MM.1S (cell line): ENCODE results near the gene KRT12.

Experiments
- DNase-seq: peaks from one replicate; pipeline ENCODE4 v3.0.0-alpha.2; 2015
- H2AFZ ChIP-seq: fragments of 300-600 bp; sonication (generic); 2 replicates; pipeline ENCODE4 v1.6.0; 2016; ENCODE audit warnings: antibody characterized with exemption, low read length
- H3F3A ChIP-seq: fragments of 300-600 bp; sonication (generic); 2 replicates; pipeline ENCODE4 v1.6.1; 2016; ENCODE audit warnings: mild to moderate bottlenecking, antibody characterized with exemption, low read length, moderate library complexity, mixed read lengths; ENCODE audit not compliant: insufficient read depth
- H3K27ac ChIP-seq: fragments of 300-600 bp; sonication (generic); 2 replicates; pipeline ENCODE4 v1.5.1; 2016; ENCODE audit warnings: mild to moderate bottlenecking, low read length
- H3K27me3 ChIP-seq: fragments of 300-600 bp; sonication (generic); replicated peaks from 2 replicates; pipeline ENCODE4 v1.6.0; 2016; ENCODE audit warnings: low read length; ENCODE audit not compliant: insufficient read depth
- H3K36me3 ChIP-seq: fragments of 300-600 bp; sonication (generic); replicated peaks from 2 replicates; pipeline ENCODE4 v1.6.1; 2016; ENCODE audit warnings: mild to moderate bottlenecking, low read length, mixed read lengths; ENCODE audit not compliant: insufficient read depth
- H3K4me1 ChIP-seq: fragments of 300-600 bp; sonication (generic); 2 replicates; pipeline ENCODE4 v1.6.1; 2016; ENCODE audit warnings: low read length, mixed read lengths
- H3K4me2 ChIP-seq: fragments of 300-600 bp; sonication (generic); 2 replicates; pipeline ENCODE4 v1.6.0; 2016; ENCODE audit warnings: low read depth, low read length
- H3K4me3 ChIP-seq: fragments of 300-600 bp; sonication (generic); 2 replicates; pipeline ENCODE4 v1.5.1; 2016; ENCODE audit warnings: low read length, mixed read lengths
- H3K79me2 ChIP-seq: fragments of 300-600 bp; sonication (generic); 2 replicates; pipeline ENCODE4 v1.6.1; 2016; ENCODE audit warnings: mixed run types, low read length, mixed read lengths
- H3K9ac ChIP-seq: fragments of 300-600 bp; sonication (generic); 2 replicates; pipeline ENCODE4 v1.6.1; 2016; ENCODE audit warnings: low read length, mixed read lengths
- H3K9me2 ChIP-seq: fragments of 300-600 bp; sonication (generic); replicated peaks from 2 replicates; pipeline ENCODE4 v1.6.1; 2016; ENCODE audit warnings: mild to moderate bottlenecking, low read length, mixed read lengths; ENCODE audit not compliant: insufficient read depth
- H3K9me3 ChIP-seq: fragments of 300-600 bp; sonication (generic); replicated peaks from 2 replicates; pipeline ENCODE4 v1.6.1; 2016; ENCODE audit warnings: mild to moderate bottlenecking, low read length, mixed read lengths; ENCODE audit not compliant: insufficient read depth
- H4K20me1 ChIP-seq: fragments of 300-600 bp; sonication (generic); 2 replicates; pipeline ENCODE4 v1.6.1; 2016; ENCODE audit warnings: mild to moderate bottlenecking, low read length, moderate library complexity, mixed read lengths; ENCODE audit not compliant: insufficient read depth
- EZH2 ChIP-seq: fragments of 300-600 bp; sonication (generic); optimal IDR thresholded peaks from 2 replicates; pipeline ENCODE3; 2017; ENCODE audit warnings: low read depth, mild to moderate bottlenecking, antibody characterized with exemption, low read length, mixed read lengths
- EZH2phosphoT487 ChIP-seq: fragments of 300-600 bp; sonication (generic); IDR thresholded peaks from 2 replicates; pipeline ENCODE4 v1.6.1; 2018; ENCODE audit warnings: antibody characterized with exemption, low read length
- TF ChIP-seq, protein P1 (sequence below): fragments of 300-600 bp; sonication (generic); IDR thresholded peaks from 2 replicates; pipeline ENCODE4 v1.5.1; 2016; ENCODE audit warnings: antibody characterized with exemption, low read length, mixed read lengths

The KRT12 gene

DNA sequence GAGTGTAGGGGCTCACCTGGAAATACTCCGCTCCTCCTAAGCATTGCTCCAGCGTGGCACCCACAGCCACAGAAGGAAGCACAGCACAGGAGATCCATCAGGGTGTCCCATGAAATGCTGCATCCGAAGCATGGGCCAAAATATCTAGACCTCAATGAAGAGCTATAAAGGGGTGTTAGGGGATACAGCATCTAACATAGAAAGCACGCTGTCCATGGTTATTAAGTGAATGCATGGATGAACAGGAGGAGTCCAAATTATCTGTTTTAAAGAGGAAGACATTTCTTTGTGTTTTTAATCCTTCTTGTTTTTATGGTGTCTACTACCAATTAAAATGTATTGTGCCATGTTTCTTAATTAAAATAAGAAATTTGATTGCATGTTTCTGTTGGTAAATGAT is 39.6 kb upstream of the KRT12 start:
- H3K9me3 ChIP-seq: no peaks in the 10 kb centered on the region
- no peak for DNase-seq
- H3K9me2 ChIP-seq: no peaks in the 10 kb centered on the region
- no peaks in the 10 kb centered on the region for H4K20me1 ChIP-seq
- H3K9ac ChIP-seq: no peak overlapping the region
- 0 out of 2 replicates have a peak, but pooled peaks cover 4% of the 10 kb centered on the region for H3K4me1 ChIP-seq
- H3K36me3 ChIP-seq: no peaks in the 10 kb centered on the region
- no peaks in the 10 kb centered on the region for H3K79me2 ChIP-seq
- H3K27me3 ChIP-seq: no peaks in the 10 kb centered on the region
- H3K4me3 ChIP-seq: no peak overlapping the region
- no peak for TF ChIP-seq EZH2phosphoT487
- TF ChIP-seq EZH2: no peak
- TF ChIP-seq, protein P1, sequence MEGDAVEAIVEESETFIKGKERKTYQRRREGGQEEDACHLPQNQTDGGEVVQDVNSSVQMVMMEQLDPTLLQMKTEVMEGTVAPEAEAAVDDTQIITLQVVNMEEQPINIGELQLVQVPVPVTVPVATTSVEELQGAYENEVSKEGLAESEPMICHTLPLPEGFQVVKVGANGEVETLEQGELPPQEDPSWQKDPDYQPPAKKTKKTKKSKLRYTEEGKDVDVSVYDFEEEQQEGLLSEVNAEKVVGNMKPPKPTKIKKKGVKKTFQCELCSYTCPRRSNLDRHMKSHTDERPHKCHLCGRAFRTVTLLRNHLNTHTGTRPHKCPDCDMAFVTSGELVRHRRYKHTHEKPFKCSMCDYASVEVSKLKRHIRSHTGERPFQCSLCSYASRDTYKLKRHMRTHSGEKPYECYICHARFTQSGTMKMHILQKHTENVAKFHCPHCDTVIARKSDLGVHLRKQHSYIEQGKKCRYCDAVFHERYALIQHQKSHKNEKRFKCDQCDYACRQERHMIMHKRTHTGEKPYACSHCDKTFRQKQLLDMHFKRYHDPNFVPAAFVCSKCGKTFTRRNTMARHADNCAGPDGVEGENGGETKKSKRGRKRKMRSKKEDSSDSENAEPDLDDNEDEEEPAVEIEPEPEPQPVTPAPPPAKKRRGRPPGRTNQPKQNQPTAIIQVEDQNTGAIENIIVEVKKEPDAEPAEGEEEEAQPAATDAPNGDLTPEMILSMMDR: no peak
- H3K4me2 ChIP-seq: no peak overlapping the region
- H3K27ac ChIP-seq: no peak overlapping the region
- H2AFZ ChIP-seq: no peak overlapping the region
- H3F3A ChIP-seq: no peaks in the 10 kb centered on the region

DNA sequence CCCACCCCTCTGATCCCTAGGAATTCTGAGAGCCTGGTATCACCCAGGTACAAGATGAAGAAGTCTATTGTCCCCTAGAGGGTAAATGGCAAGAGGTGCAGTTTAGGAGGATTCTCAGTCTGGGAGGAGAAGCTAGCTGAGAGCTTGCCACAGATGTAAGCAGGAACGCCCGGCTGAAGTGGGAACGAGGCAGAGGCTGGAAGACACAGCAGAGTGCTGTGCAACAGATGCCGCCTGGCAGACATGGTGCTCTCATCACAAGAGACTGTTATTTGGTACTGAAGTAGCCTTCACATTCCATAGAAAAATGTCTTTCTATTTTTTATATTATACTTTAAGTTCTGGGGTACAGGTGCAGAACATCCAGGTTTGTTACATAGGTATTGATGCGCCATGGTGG is 38.3 kb upstream of the KRT12 start:
- Histone ChIP-seq H2AFZ (no peak overlapping the region), H3K36me3 (no peaks in the 10 kb centered on the region), H3K4me1 (0 out of 2 replicates have a peak, but pooled peaks cover 2% of the 10 kb centered on the region), H3K4me2 (no peak overlapping the region), H4K20me1 (no peaks in the 10 kb centered on the region), H3K9me3 (no peaks in the 10 kb centered on the region), H3K9me2 (no peaks in the 10 kb centered on the region), H3K27me3 (no peaks in the 10 kb centered on the region), H3K27ac (no peak overlapping the region), H3K9ac (no peak overlapping the region), H3F3A (no peaks in the 10 kb centered on the region), H3K4me3 (no peak overlapping the region), H3K79me2 (no peaks in the 10 kb centered on the region)
- TF ChIP-seq, protein P1: no peak
- TF ChIP-seq EZH2 (no peak), EZH2phosphoT487 (no peak)
- no peak for DNase-seq

DNA sequence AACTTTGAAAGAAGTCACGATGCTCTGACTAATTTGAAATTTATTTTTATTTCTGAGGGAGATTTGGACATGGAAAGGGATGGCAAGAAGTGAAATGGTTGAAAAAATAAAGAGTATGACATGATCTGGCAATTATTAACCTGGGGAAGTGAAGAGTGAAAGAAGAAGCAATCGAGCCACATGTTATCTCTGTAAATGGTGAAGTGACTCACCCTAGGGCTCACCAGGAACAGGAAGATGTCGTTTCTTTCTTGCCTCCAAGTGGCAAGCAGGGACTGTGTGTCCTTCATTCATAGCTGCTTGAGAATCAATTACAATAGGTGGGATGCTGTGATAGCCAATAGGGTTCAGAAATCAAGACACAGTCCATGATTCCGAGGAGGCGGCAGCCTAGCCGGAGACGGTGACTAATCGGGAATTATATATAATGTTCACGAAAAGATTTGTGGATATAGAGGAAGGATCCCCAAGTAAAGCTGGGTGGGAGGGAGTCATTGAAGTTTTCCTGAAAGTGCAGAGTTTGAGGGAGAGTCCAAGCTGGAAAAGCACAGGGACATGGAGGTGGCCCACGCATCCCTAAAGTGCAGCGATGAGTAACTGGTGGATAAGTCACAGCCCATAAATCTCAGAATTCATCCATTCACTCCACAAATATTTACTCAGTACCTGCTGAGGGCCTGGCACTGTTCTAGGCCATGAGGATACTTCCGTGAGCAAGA is 36.3 kb upstream of the KRT12 start:
- no peak for DNase-seq
- TF ChIP-seq, protein P1: no peak
- TF ChIP-seq EZH2phosphoT487 (no peak), EZH2 (no peak)
- Histone ChIP-seq H3F3A (no peaks in the 10 kb centered on the region), H2AFZ (no peak overlapping the region), H3K4me1 (no peaks in the 10 kb centered on the region), H4K20me1 (no peaks in the 10 kb centered on the region), H3K27me3 (no peaks in the 10 kb centered on the region), H3K9ac (no peak overlapping the region), H3K4me2 (no peak overlapping the region), H3K4me3 (no peak overlapping the region), H3K27ac (no peak overlapping the region), H3K36me3 (no peaks in the 10 kb centered on the region), H3K9me2 (no peaks in the 10 kb centered on the region), H3K79me2 (no peaks in the 10 kb centered on the region), H3K9me3 (no peaks in the 10 kb centered on the region)
